Activated CD8-positive, alpha-beta T cell treated with anti-CD3 and anti-CD28 coated beads for 36 hours (primary cell): Measurements from ENCODE around the gene NLRP10. TPM values are rescaled to one million over a fixed set of nuclear protein-coding genes. Genes with fewer than 3 reads are reported as not detected.

Source experiments
- ATAC-seq: fragments of 200-7000 bp; cut with Tn5 transposase; one replicate; pipeline ENCODE4 v1.10.0; 2021; ENCODE audit warnings: mild to moderate bottlenecking, moderate library complexity
- CTCF ChIA-PET: fragments of 350-600 bp; sonication (Branson Sonifier 250); formaldehyde crosslinking; loops from one replicate; lab custom pipeline; 2021; ENCODE audit warnings: antibody characterized with exemption; lab: Charles Lee
- POLR2A ChIA-PET: fragments of 350-600 bp; sonication (Branson Sonifier 250); formaldehyde crosslinking; loops from one replicate; lab custom pipeline; 2021; ENCODE audit warnings: antibody characterized with exemption; lab: Charles Lee
- DNase-seq: peaks from one replicate; pipeline ENCODE4 v3.0.0-alpha.2; 2020
- H3K27ac Mint-ChIP-seq: one replicate; pipeline ENCODE4 v1.8.0; 2021; ENCODE audit warnings: mild to moderate bottlenecking, mixed read lengths
- H3K27me3 Mint-ChIP-seq: one replicate; pipeline ENCODE4 v1.8.0; 2021; ENCODE audit warnings: mixed read lengths
- H3K36me3 Mint-ChIP-seq: one replicate; pipeline ENCODE4 v1.8.0; 2021; ENCODE audit warnings: low read depth, mixed read lengths
- H3K4me1 Mint-ChIP-seq: one replicate; pipeline ENCODE4 v1.8.0; 2021; ENCODE audit warnings: low read depth, mixed read lengths
- H3K4me3 Mint-ChIP-seq: one replicate; pipeline ENCODE4 v1.8.0; 2021; ENCODE audit warnings: mild to moderate bottlenecking, moderate library complexity, mixed read lengths
- H3K9me3 Mint-ChIP-seq: one replicate; pipeline ENCODE4 v1.8.0; 2021; ENCODE audit warnings: mixed read lengths
- CTCF ChIP-seq: fragments of 200-600 bp; IDR thresholded peaks from one replicate; pipeline ENCODE4 v1.8.0; 2022; ENCODE audit warnings: antibody characterized with exemption, mild to moderate bottlenecking
- intact Hi-C: fragments of 100-400 bp; cut with micrococcal nuclease; formaldehyde crosslinking; loops from one replicate; pipeline ENCODE4 v1.10.0; 2022
- total RNA-seq, 2 experiments: library from RNA; stranded (reverse); gene quantifications; one replicate each; pipeline ENCODE4 v1.2.3, GENCODE V29; 2021

NLRP10 gene
- total RNA-seq, 2 experiments from 2014 or later, result not detected

GRCh38 chr11:7986768-7987559 lies 21.7 kb upstream of the NLRP10 start, which contains the start of gene EIF3F:
Gene EIF3F, plus strand, starts transcription at chr11:7987337. Its CDS starts 16 bp downstream, at chr11:7987353.
- CTCF ChIA-PET, result interaction anchor here (0.8 to 2.2 kb wide), 24 partner anchors 9 to 300 kb away, joined by 3 to 101 read pairs (median 5); no protein-coding TSS in a partner anchor

GRCh38 chr11:7983832-7984590 lies 18.8 kb upstream of the NLRP10 start:
- POLR2A ChIA-PET, result no interaction called here
- DNase-seq (no peak), ATAC-seq (no peak)
- Mint-ChIP-seq H3K27ac (no peak overlapping the region), H3K9me3 (no peaks in the 10 kb centered on the region), H3K36me3 (peaks cover 3% of the 10 kb centered on the region), H3K27me3 (no peaks in the 10 kb centered on the region), H3K4me3 (no peak overlapping the region), H3K4me1 (peaks cover 19% of the 10 kb centered on the region)
- TF ChIP-seq CTCF, result no peak
- CTCF ChIA-PET, result interaction anchor here (2.3 kb wide), 1 partner anchor 91 kb away, joined by 10 read pairs; no protein-coding TSS in a partner anchor
- intact Hi-C loops, result no loop called here

More at GRCh38 chr11:7986768-7987559, 21.7 kb upstream of the NLRP10 start, which contains the start of gene EIF3F:
- DNase-seq (peak; percentile 94), ATAC-seq (peak; percentile 97)
- intact Hi-C loops, result loop anchor here (1.0 kb wide), 1 partner anchor 94 kb away; no protein-coding TSS in a partner anchor
- Mint-ChIP-seq H3K27ac (peak within 1 kb of the TSS; percentile 98), H3K4me1 (peaks cover 39% of the 10 kb centered on the region), H3K9me3 (no peaks in the 10 kb centered on the region), H3K27me3 (no peaks in the 10 kb centered on the region), H3K4me3 (peak within 1 kb of the TSS; percentile 93), H3K36me3 (peaks cover 21% of the 10 kb centered on the region)
- POLR2A ChIA-PET, result interaction anchor here (0.6 to 1.0 kb wide), 5 partner anchors 9 to 967 kb away, joined by 3 read pairs; no protein-coding TSS in a partner anchor
- peak; percentile 71 for TF ChIP-seq CTCF

GRCh38 chr11:7982582-7983119 lies 17.4 kb upstream of the NLRP10 start:
- Mint-ChIP-seq H3K27me3 (no peaks in the 10 kb centered on the region), H3K4me1 (peaks cover 10% of the 10 kb centered on the region), H3K36me3 (no peaks in the 10 kb centered on the region), H3K4me3 (no peak overlapping the region), H3K9me3 (no peaks in the 10 kb centered on the region), H3K27ac (no peak overlapping the region)
- intact Hi-C loops, result no loop called here
- TF ChIP-seq CTCF, result no peak
- ATAC-seq (no peak), DNase-seq (no peak)
- ChIA-PET POLR2A (no interaction called here), CTCF (interaction anchor here (2.3 kb wide), 1 partner anchor 90 kb away, joined by 10 read pairs; no protein-coding TSS in a partner anchor)

GRCh38 chr11:7981619-7982157 lies 16.4 kb upstream of the NLRP10 start:
- CTCF ChIA-PET, result interaction anchor here (2.3 kb wide), 1 partner anchor 89 kb away, joined by 10 read pairs; no protein-coding TSS in a partner anchor

More at GRCh38 chr11:7981619-7982157, 16.4 kb upstream of the NLRP10 start:
- ATAC-seq, result no peak
- Mint-ChIP-seq H3K36me3 (no peaks in the 10 kb centered on the region), H3K27me3 (no peaks in the 10 kb centered on the region), H3K27ac (no peak overlapping the region), H3K4me3 (no peak overlapping the region), H3K4me1 (peaks cover 7% of the 10 kb centered on the region), H3K9me3 (no peaks in the 10 kb centered on the region)
- intact Hi-C loops, result no loop called here
- no peak for DNase-seq
- POLR2A ChIA-PET, result no interaction called here
- no peak for TF ChIP-seq CTCF
